Measurements from ENCODE around the gene CYP4B1.
"Not testable (repeated sequence)": the region's sequence is repeated elsewhere in the genome, so short reads cannot be mapped to it uniquely, and the experiment has no call there.

Gene CYP4B1

GRCh38 chr1:46798810-46799209 is at the start of gene CYP4B1:
Gene CYP4B1, plus strand, starts transcription at chr1:46799046. Its CDS starts 36 bp downstream, at chr1:46799082.
- no peak for DNase-seq

GRCh38 chr1:46749404-46749803 is 49.4 kb upstream of the CYP4B1 start:
- no peak for DNase-seq

GRCh38 chr1:46749921-46750404 is 48.9 kb upstream of the CYP4B1 start:
- no peak for DNase-seq

GRCh38 chr1:46753985-46754384 is 44.9 kb upstream of the CYP4B1 start:
- DNase-seq: no peak

- not testable (repeated sequence) for DNase-seq
Observed at GRCh38 chr1:46754707-46755106, 44.1 kb upstream of the CYP4B1 start.

GRCh38 chr1:46755121-46755520 is 43.7 kb upstream of the CYP4B1 start:
- no peak for DNase-seq

- no peak for DNase-seq
Observed at GRCh38 chr1:46757247-46757955, 41.4 kb upstream of the CYP4B1 start.

GRCh38 chr1:46757956-46758528 is 40.8 kb upstream of the CYP4B1 start:
- no peak for DNase-seq

GRCh38 chr1:46760558-46761166 is 38.2 kb upstream of the CYP4B1 start:
- DNase-seq: no peak

GRCh38 chr1:46761740-46762139 is 37.1 kb upstream of the CYP4B1 start:
- no peak for DNase-seq

- DNase-seq: no peak
Observed at GRCh38 chr1:46764402-46764801, 34.4 kb upstream of the CYP4B1 start.

- DNase-seq: no peak
Observed at GRCh38 chr1:46767649-46768282, 31.1 kb upstream of the CYP4B1 start.

GRCh38 chr1:46768445-46768844 is 30.4 kb upstream of the CYP4B1 start:
- no peak for DNase-seq

GRCh38 chr1:46769028-46769740 is 29.7 kb upstream of the CYP4B1 start:
- DNase-seq: no peak

GRCh38 chr1:46770541-46770940 is 28.3 kb upstream of the CYP4B1 start:
- DNase-seq: no peak

- DNase-seq: no peak
Observed at GRCh38 chr1:46772571-46772970, 26.3 kb upstream of the CYP4B1 start.

GRCh38 chr1:46774297-46774696 is 24.5 kb upstream of the CYP4B1 start:
- no peak for DNase-seq

GRCh38 chr1:46778456-46778855 is 20.4 kb upstream of the CYP4B1 start:
- DNase-seq: not testable (repeated sequence)

GRCh38 chr1:46784666-46785065 is 14.2 kb upstream of the CYP4B1 start:
- no peak for DNase-seq

GRCh38 chr1:46788634-46789033 is 10.2 kb upstream of the CYP4B1 start:
- DNase-seq: not testable (repeated sequence)

- DNase-seq: no peak
Observed at GRCh38 chr1:46790446-46791101, 8.3 kb upstream of the CYP4B1 start.

- no peak for DNase-seq
Observed at GRCh38 chr1:46793126-46793525, 5.7 kb upstream of the CYP4B1 start.
